Liver (tissue), 3 donors: ENCODE data around the gene F7.

Experiments used
- JUND ChIP-seq, 2 donors: IDR thresholded peaks; 2 replicates each; pipeline ENCODE4 v1.6.1; 2016; ENCODE audit warnings: antibody characterized with exemption in 2 of 2
- RAD21 ChIP-seq, 2 donors: IDR thresholded peaks; 2 replicates each; pipeline ENCODE4 v1.6.1; 2016; ENCODE audit warnings: antibody characterized with exemption in 2 of 2, mild to moderate bottlenecking in 2 of 2
- YY1 ChIP-seq: IDR thresholded peaks from 2 replicates; pipeline ENCODE4 v1.6.1; 2016; ENCODE audit warnings: antibody characterized with exemption, mild to moderate bottlenecking
- TF ChIP-seq, protein P1 (sequence below): fragments of 150-350 bp; IDR thresholded peaks from 2 replicates; pipeline ENCODE4 v1.5.1; 2017; ENCODE audit warnings: improper control_type of control experiment, low read depth, low read length; ENCODE audit not compliant: missing input control
- TF ChIP-seq, protein P2 (sequence below): IDR thresholded peaks from 2 replicates; pipeline ENCODE4 v1.6.1; 2016; ENCODE audit warnings: antibody characterized with exemption
- TF ChIP-seq, protein P3 (sequence below): IDR thresholded peaks from 2 replicates; pipeline ENCODE4 v1.6.1; 2016; ENCODE audit warnings: antibody characterized with exemption
- donor health status: healthy.
- donor health status: healthy.

DNA sequence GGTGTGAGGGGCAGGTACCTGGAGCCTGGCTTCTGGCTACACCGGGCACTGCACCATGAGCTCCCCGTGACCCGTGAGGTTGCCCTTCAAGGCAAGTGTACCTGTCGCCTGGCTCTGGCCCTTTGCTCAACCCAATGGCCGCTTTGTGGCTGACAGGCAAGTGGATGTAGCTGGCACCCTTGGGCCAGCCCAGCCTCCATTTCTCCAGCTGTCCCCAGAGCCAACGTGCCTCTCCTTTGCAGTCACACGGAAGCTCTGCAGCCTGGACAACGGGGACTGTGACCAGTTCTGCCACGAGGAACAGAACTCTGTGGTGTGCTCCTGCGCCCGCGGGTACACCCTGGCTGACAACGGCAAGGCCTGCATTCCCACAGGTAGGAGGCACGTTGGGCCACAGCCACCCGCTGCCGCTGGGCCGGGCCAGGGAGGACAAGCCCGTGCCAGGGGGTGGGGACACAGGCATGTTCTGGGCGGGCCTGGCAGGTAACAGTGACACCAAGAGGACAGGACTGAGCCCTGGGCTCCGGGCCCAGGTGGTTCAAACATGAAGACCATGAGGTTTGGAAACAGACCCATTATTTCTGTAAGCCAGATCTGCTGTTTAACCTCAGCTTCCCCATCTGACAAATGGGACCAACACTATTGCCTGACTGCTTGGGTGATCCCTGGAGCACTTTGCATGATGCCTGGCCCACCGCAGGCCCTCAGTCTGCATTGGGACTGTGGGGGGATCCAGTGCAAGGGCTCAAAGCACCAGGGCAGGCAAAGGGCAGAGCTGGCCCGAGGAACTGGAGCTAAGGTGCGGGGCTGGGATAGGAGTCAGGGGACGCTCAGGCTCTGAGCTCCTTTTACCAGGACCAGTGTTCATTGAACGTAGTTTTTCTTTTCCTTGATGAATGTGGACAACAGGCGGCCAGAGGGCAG lies 35.3 kb downstream of the F7 start:
- TF ChIP-seq, protein P1, sequence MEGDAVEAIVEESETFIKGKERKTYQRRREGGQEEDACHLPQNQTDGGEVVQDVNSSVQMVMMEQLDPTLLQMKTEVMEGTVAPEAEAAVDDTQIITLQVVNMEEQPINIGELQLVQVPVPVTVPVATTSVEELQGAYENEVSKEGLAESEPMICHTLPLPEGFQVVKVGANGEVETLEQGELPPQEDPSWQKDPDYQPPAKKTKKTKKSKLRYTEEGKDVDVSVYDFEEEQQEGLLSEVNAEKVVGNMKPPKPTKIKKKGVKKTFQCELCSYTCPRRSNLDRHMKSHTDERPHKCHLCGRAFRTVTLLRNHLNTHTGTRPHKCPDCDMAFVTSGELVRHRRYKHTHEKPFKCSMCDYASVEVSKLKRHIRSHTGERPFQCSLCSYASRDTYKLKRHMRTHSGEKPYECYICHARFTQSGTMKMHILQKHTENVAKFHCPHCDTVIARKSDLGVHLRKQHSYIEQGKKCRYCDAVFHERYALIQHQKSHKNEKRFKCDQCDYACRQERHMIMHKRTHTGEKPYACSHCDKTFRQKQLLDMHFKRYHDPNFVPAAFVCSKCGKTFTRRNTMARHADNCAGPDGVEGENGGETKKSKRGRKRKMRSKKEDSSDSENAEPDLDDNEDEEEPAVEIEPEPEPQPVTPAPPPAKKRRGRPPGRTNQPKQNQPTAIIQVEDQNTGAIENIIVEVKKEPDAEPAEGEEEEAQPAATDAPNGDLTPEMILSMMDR = no peak
- TF ChIP-seq YY1 (no peak), RAD21 (IDR thresholded peaks at IDR 0.05) (peak in 1 of 2 donors; percentile 23), JUND (IDR thresholded peaks at IDR 0.05) (no peak)
- TF ChIP-seq, protein P2, sequence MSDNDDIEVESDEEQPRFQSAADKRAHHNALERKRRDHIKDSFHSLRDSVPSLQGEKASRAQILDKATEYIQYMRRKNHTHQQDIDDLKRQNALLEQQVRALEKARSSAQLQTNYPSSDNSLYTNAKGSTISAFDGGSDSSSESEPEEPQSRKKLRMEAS = no peak
- TF ChIP-seq, protein P3, sequence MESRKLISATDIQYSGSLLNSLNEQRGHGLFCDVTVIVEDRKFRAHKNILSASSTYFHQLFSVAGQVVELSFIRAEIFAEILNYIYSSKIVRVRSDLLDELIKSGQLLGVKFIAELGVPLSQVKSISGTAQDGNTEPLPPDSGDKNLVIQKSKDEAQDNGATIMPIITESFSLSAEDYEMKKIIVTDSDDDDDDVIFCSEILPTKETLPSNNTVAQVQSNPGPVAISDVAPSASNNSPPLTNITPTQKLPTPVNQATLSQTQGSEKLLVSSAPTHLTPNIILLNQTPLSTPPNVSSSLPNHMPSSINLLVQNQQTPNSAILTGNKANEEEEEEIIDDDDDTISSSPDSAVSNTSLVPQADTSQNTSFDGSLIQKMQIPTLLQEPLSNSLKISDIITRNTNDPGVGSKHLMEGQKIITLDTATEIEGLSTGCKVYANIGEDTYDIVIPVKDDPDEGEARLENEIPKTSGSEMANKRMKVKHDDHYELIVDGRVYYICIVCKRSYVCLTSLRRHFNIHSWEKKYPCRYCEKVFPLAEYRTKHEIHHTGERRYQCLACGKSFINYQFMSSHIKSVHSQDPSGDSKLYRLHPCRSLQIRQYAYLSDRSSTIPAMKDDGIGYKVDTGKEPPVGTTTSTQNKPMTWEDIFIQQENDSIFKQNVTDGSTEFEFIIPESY = no peak
